ENCODE measurements around the gene DNMT3A. TPM values are rescaled to one million over a fixed set of nuclear protein-coding genes. Genes with fewer than 3 reads are reported as not detected.

Gene DNMT3A
- polyA plus RNA-seq, 3 donors from 2014 or later: 9.4 to 15.9 (median 9.9) TPM

DNA sequence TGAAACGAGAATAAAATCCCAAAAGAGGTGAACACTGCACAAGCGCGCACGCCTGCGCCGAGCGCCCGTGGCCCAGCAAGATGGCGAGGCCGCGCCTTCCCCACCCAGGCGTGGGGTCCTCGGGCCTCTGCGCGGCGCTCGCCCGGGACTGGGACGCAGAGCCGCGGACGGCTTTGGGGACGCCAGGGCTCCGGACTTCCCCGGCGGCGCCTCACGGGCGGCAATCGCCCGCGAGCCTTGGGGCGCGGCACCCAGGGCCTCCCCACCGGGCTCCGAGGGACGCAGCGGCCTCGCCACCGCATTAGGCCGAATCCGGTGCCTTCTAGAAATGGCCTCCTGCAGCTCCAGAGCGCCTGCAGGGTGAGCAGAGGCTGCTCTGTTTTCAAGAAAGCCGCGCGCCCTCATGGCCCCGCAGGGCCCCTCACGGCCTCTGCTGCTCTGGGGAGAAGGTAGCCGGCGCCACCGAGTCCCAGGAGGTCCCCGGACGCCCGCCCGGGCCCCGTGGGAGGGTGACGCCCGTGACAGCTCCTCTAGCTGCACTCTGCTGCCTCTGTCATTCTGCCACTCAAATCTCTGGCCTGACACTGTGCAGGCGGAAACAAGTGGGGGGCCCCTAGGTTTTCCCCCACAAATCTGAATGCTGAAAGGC is 137.4 kb downstream of the DNMT3A start:
- Mint-ChIP-seq H3K27ac (no peak overlapping the region), H3K4me1 (peaks cover 8 to 9% of the 10 kb centered on the region in 2 donors), H3K9me3 (no peaks in the 10 kb centered on the region), H3K4me3 (peak overlapping the region in 1 of 5 donors; percentile 26), H3K36me3 (no peaks in the 10 kb centered on the region), H3K27me3 (ENCODE audit: low read depth in 3 of 3) (peaks cover 0 to 4% (median 3%) of the 10 kb centered on the region in 3 donors)
- peak in 1 of 3 donors; percentile 23 for DNase-seq

DNA sequence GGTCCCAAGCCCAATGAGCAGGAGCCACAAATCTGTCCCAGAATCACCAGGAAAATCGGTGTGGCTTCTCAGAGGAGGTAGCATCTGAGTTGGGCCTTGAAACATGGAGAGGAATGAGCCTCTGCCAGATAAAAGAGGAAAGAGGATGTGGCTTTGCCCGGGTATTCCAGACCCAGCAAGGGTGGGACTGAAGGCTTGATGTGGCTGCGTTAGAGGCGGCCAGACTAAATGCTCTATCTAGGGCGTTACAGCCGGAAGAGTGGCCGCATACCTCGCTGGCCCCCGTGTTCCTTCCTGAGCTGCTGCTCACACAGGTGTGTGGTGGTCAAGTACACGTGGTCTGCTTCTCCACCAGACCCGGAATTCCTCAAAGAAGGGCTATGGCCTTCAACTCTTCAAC is 139.4 kb downstream of the DNMT3A start:
- no peaks in the 10 kb centered on the region for H3K9me3 Mint-ChIP-seq
- H3K27ac Mint-ChIP-seq: peak overlapping the region in 2 of 6 donors; percentile 12 to 34
- H3K4me3 Mint-ChIP-seq: peak overlapping the region in 1 of 5 donors; percentile 6

DNA sequence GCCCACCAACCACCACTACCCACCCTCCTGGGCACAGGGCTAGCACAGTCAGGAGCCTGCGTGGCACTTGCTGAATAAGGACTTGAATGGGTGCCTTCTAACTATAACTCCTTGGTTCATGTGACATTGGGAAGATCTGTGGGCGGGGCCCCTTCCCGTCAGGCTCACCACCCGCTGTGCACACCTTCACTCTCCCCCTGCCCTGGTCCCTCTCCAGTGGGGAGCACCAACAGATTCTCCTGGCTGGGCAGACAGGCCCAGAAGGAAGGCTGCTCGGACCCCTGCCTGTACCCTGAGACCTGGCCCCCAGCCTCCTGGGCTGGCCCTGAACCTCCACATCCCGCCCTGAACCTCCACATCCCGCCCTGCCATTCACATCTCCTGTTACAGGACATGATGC is 139.9 kb downstream of the DNMT3A start:
- Mint-ChIP-seq H3K4me3 (no peak overlapping the region), H3K36me3 (no peaks in the 10 kb centered on the region), H3K9me3 (no peaks in the 10 kb centered on the region), H3K27me3 (ENCODE audit: low read depth in 3 of 3) (peaks cover 0 to 3% (median 0%) of the 10 kb centered on the region in 3 donors), H3K4me1 (peaks cover 6 to 7% of the 10 kb centered on the region in 2 donors), H3K27ac (no peak overlapping the region)
- DNase-seq: no peak

More for the DNA sequence above, 139.4 kb downstream of the DNMT3A start:
- Mint-ChIP-seq H3K4me1 (peaks cover 6 to 7% of the 10 kb centered on the region in 2 donors), H3K36me3 (no peaks in the 10 kb centered on the region), H3K27me3 (ENCODE audit: low read depth in 3 of 3) (peaks cover 0 to 3% (median 0%) of the 10 kb centered on the region in 3 donors)
- no peak for DNase-seq

DNA sequence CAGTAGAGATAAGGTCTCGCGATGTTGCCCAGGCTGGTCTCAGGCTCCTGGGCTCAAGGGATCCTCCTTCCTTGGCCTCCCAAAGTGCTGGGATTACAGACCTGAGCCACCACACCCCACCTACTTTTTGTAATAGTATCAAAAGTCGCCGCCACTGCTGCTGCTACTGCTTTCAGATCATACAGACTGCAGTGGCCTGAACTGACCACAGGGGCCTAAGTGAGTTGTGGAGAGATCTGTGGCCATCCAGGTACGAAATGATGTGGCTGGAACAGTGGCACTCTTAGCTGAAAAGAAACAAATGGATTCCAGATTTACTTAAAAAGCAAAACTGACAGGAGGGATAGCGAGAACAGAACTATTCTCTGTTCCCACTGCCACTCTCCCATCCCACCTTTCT is 140.5 kb downstream of the DNMT3A start:
- Mint-ChIP-seq H3K27me3 (ENCODE audit: low read depth in 3 of 3) (peaks cover 0 to 3% (median 0%) of the 10 kb centered on the region in 3 donors), H3K4me1 (peaks cover 6 to 7% of the 10 kb centered on the region in 2 donors), H3K27ac (no peak overlapping the region), H3K9me3 (no peaks in the 10 kb centered on the region), H3K36me3 (no peaks in the 10 kb centered on the region), H3K4me3 (no peak overlapping the region)
- no peak for DNase-seq

DNA sequence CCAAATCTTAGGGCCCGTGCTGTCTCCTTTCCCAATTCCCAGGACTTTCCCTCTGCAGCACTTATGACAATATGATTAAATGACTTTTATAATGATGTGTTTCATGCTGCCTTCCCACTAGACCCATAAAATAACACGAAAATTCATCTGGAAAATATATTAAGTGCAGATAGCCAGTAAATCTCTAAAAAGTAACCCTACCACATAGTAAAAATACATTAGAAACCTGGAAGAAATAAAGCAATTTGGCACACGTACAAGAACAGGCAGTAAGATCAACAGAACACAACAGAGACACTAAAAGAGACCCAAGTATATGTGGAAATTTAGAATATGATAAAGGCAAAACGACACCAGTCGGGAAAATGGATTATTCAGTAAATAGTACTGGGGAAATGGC is 143.1 kb downstream of the DNMT3A start:
- Mint-ChIP-seq H3K9me3 (no peaks in the 10 kb centered on the region), H3K36me3 (no peaks in the 10 kb centered on the region), H3K4me3 (no peak overlapping the region), H3K27me3 (ENCODE audit: low read depth in 3 of 3) (peaks cover 0 to 3% (median 1%) of the 10 kb centered on the region in 3 donors), H3K27ac (no peak overlapping the region), H3K4me1 (peaks cover 6 to 7% of the 10 kb centered on the region in 2 donors)
- no peak for DNase-seq

DNA sequence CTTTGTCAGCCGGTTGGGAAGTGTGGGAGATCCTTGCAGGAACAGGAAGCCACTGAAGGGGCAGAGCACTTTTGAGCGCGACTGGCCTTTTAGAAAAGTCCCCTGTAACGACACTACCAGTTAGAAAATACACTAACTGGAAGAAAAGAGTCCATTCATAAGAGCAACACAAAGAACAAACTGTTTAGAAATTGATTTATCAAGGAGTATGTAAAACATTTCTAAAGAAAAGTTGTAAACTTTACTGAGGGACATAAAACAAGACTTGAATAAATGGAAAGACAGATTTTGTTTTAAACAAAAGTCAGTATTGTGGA is 143.6 kb downstream of the DNMT3A start:
- H3K4me3 Mint-ChIP-seq: no peak overlapping the region
- peaks cover 6 to 7% of the 10 kb centered on the region in 2 donors for H3K4me1 Mint-ChIP-seq
- no peak overlapping the region for H3K27ac Mint-ChIP-seq
- H3K9me3 Mint-ChIP-seq: no peaks in the 10 kb centered on the region
- DNase-seq: no peak
- H3K27me3 Mint-ChIP-seq (ENCODE audit: low read depth in 3 of 3): peaks cover 0 to 3% (median 1%) of the 10 kb centered on the region in 3 donors
- no peaks in the 10 kb centered on the region for H3K36me3 Mint-ChIP-seq

DNA sequence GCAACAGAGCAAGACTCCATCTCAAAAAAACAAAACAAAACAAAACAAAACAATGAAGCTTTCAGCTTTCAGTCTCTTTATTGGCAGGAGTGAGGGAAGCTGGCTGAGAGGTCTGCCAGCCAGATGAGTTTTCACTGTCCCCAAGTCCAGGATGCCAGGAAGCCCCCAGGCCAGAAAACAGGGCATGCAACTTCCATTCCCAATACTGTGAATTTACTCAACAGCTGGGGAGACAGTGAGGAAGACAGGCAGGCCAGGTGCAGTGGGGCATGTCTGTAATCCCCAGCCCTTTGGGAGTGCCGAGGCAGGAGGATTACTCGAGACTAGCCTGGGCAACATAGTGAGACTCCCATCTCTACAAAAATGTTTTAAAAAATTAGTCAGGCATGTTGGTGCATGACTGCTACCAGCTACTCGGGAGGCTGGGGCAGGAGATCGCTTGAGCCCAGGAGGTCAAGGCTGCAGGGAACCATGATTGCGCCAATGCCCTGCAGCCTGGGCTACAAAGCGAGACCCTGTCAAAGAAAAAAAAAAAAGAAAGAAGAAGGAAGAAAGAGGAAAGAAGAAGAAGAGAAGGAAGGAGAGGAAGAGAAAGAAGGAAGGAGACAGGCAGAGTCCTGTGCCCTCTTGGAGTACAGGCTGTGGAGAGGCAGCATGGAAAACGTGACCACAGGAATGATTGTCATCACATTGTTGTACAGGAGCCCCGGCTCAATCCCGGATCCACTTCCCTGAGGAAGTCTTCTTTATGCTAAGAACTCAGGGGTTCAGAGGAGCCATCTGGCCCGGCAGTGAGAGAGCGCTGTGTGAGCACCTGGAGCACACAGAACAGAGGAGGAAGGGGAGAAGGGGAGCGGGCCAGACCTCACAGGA is 144.2 kb downstream of the DNMT3A start:
- Mint-ChIP-seq H3K27me3 (ENCODE audit: low read depth in 3 of 3) (peaks cover 0 to 3% (median 1%) of the 10 kb centered on the region in 3 donors), H3K27ac (no peak overlapping the region), H3K36me3 (no peaks in the 10 kb centered on the region), H3K9me3 (no peaks in the 10 kb centered on the region), H3K4me3 (no peak overlapping the region), H3K4me1 (peaks cover 5% of the 10 kb centered on the region in 2 donors)
- no peak for DNase-seq

DNA sequence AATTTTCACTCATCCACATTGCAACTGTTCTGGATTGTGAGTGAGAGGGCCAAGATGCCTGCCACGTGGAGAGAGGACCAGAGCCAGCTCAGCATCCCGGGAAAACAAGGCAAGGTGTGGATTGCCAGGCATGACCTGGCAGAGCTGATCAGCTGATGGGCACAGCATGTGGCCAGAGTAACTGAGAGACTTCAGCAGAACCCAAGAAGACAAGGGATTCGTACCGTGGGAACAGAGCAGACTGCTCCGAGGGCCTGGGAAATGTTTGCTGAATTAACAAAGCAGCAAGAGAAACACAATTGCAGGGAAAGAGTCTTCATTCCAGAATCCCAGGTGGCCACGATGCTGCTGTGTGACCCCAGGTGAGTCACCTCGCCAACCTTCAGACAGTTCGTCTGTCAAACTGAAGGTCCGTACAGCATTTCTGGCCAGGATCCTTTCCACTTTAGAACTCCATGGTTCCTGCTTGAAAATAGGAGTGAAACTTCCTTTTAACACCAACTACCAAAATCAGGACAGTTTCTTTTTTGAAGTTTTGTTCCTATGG is 147.1 kb downstream of the DNMT3A start:
- no peaks in the 10 kb centered on the region for H3K4me1 Mint-ChIP-seq
- no peak overlapping the region for H3K4me3 Mint-ChIP-seq
- H3K9me3 Mint-ChIP-seq: no peaks in the 10 kb centered on the region
- no peak for DNase-seq
- H3K27me3 Mint-ChIP-seq (ENCODE audit: low read depth in 3 of 3): peaks cover 0 to 3% (median 1%) of the 10 kb centered on the region in 3 donors
- H3K27ac Mint-ChIP-seq: no peak overlapping the region
- no peaks in the 10 kb centered on the region for H3K36me3 Mint-ChIP-seq

DNA sequence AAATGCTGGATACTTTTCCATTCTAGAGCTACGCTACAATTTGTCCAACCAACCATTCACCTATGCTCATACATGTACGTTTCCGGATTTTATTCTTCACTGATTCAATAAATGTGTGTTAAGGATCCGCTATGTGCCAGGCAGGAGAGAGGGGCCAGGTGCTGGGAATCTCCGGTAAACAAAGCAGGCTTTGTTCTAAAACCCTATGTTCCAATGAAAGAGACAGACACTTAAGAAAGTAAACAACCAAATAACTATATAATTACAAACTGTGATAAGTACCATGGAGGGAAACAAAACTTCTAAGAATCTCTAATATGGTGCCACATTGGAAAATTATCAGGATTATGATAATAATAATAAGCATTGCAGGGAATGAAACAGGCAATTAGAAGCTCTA is 151.2 kb downstream of the DNMT3A start:
- Mint-ChIP-seq H3K4me1 (no peaks in the 10 kb centered on the region), H3K36me3 (no peaks in the 10 kb centered on the region), H3K9me3 (no peaks in the 10 kb centered on the region), H3K27me3 (ENCODE audit: low read depth in 3 of 3) (peaks cover 0 to 1% (median 0%) of the 10 kb centered on the region in 3 donors), H3K4me3 (no peak overlapping the region), H3K27ac (no peak overlapping the region)
- DNase-seq: no peak

DNA sequence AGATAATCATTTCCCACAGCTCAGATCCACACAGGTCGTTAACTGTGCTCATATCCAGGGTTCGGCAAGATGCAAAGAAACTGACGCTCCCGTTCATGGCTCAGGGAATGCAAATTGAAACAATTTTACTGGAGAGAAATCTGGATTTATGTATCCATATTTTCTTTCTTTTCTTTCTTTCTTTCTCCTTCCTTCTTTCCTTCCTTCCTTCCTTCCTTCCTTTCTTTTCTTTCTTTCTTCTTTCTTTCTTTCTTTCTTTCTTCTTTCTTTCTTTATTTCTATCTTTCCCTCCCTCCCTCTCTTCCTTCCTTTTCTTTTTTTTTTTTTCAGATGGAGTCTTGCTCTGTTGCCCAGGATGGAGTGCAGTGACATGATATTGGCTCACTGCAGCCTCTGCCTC is 153.3 kb downstream of the DNMT3A start:
- H3K27ac Mint-ChIP-seq: no peak overlapping the region
- no peaks in the 10 kb centered on the region for H3K9me3 Mint-ChIP-seq
- no peak for DNase-seq
- no peaks in the 10 kb centered on the region for H3K4me1 Mint-ChIP-seq
- H3K4me3 Mint-ChIP-seq: no peak overlapping the region
- H3K36me3 Mint-ChIP-seq: peaks cover 0 to 4% (median 0%) of the 10 kb centered on the region in 3 donors
- peaks cover 0 to 1% (median 0%) of the 10 kb centered on the region in 3 donors for H3K27me3 Mint-ChIP-seq (ENCODE audit: low read depth in 3 of 3)

DNA sequence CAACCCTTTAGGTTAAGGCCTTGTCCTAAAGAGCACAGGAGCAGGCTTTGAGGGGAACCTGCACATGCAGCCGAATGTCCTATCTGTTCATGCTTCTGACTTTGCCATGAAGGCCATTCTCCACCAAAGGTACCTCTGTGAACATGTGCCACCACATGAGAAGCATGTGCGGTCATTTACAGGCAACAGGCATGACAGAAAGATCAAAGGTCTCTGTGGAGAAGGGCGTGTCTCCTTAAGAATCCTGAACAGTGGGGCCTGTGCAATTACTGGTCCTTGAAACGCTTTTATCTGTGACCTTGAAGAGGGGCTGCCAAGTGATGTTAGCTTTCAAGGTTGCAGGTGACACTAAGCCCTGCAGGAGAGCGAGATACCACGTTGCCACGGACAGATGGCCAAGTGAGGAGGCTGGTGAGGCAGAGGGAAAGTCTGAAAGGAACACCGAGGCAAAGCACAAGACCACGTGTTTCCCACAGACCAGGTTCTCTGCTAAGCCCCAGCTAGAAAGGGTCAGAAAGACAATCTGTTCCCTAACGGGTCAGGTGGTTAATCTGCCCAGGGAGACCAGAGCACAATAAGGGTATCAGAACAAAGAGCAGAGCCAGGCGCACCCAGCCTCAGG is 153.9 kb downstream of the DNMT3A start:
- Mint-ChIP-seq H3K4me1 (no peaks in the 10 kb centered on the region), H3K9me3 (no peaks in the 10 kb centered on the region)

DNA sequence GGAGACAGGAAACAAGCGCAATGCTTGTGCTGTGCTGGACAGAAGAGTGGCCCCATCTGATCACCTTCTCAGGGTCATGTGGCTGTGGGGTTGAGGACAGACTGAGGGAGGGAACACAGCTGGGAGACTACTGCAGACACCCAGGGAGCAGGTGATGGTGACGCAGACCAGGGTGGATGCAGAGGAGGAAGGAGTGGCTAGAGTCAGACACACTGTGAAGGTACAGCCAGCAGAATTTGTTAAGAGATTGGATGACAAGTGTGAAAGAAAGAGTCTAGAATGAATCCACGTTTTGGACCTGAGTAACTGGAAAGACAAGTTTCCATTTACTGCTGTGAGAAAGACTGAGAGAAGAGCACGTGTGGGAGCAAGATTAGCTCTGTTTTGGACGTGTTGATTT is 157.5 kb downstream of the DNMT3A start:
- Mint-ChIP-seq H3K4me1 (no peaks in the 10 kb centered on the region), H3K4me3 (no peak overlapping the region), H3K9me3 (no peaks in the 10 kb centered on the region), H3K36me3 (peaks cover 0 to 4% (median 0%) of the 10 kb centered on the region in 3 donors), H3K27ac (no peak overlapping the region), H3K27me3 (ENCODE audit: low read depth in 3 of 3) (peaks cover 0 to 2% (median 1%) of the 10 kb centered on the region in 3 donors)
- DNase-seq: no peak

More for the DNA sequence above, 153.9 kb downstream of the DNMT3A start:
- H3K36me3 Mint-ChIP-seq: peaks cover 0 to 4% (median 0%) of the 10 kb centered on the region in 3 donors
- DNase-seq: no peak
- no peak overlapping the region for H3K27ac Mint-ChIP-seq
- no peak overlapping the region for H3K4me3 Mint-ChIP-seq
- peaks cover 0 to 1% (median 0%) of the 10 kb centered on the region in 3 donors for H3K27me3 Mint-ChIP-seq (ENCODE audit: low read depth in 3 of 3)

DNA sequence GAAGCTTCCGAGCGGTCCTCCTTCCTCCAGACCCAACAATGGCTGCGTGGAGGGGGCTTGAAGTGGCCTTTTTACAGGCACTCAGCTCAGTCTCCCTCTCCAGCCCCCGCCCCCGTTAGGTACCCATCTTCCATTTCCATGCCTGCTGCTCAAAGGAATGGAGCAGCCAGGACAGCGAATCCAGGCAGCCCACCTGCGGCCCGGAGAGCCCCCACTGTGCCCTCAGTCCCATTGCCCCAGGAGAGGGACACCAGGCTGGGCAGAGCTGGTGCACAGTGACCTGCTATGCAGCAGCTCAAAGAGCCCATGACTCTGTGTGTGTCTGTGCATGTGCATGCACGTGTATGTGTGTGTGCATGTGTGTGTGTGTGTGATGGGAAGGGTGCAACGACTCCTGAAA is 162.7 kb downstream of the DNMT3A start:
- Mint-ChIP-seq H3K36me3 (no peaks in the 10 kb centered on the region), H3K4me3 (no peak overlapping the region), H3K9me3 (peaks cover 0 to 1% (median 0%) of the 10 kb centered on the region in 6 donors), H3K27ac (no peak overlapping the region), H3K4me1 (no peaks in the 10 kb centered on the region), H3K27me3 (ENCODE audit: low read depth in 3 of 3) (peaks cover 0 to 12% (median 3%) of the 10 kb centered on the region in 3 donors)
- DNase-seq: no peak

Measured in immature natural killer cell (primary cell).